Measurements from ENCODE around the gene DDI2.

The DDI2 gene

GRCh38 chr1:15703562-15703961, 86.3 kb downstream of the DDI2 start:
- peak overlapping the region; percentile 86 to 90 for H3K27ac ChIP-seq
- no peak for TF ChIP-seq CTCF (IDR thresholded peaks at IDR 0.05)
- peak overlapping the region; percentile 37 for H3K4me3 ChIP-seq
- peak; percentile 92 for DNase-seq (ENCODE audit: low spot score)

GRCh38 chr1:15704526-15705183, 87.4 kb downstream of the DDI2 start:
- TF ChIP-seq CTCF (IDR thresholded peaks at IDR 0.05) = no peak
- Histone ChIP-seq H3K27ac (peak overlapping the region; percentile 86 to 90), H3K4me3 (no peak overlapping the region)
- DNase-seq (ENCODE audit: low spot score) = no peak

GRCh38 chr1:15705184-15705566, 87.9 kb downstream of the DDI2 start:
- H3K27ac ChIP-seq = peak overlapping the region in 1 of 2 donors; percentile 39
- no peak for TF ChIP-seq CTCF (IDR thresholded peaks at IDR 0.05)
- no peak for DNase-seq (ENCODE audit: low spot score)
- no peak overlapping the region for H3K4me3 ChIP-seq

GRCh38 chr1:15706751-15707150, 89.5 kb downstream of the DDI2 start:
- Histone ChIP-seq H3K27ac (no peak overlapping the region), H3K4me3 (no peak overlapping the region)
- TF ChIP-seq CTCF (IDR thresholded peaks at IDR 0.05) = no peak
- no peak for DNase-seq (ENCODE audit: low spot score)

GRCh38 chr1:15707239-15707925, 90.1 kb downstream of the DDI2 start:
- Histone ChIP-seq H3K27ac (no peak overlapping the region), H3K4me3 (no peak overlapping the region)
- TF ChIP-seq CTCF (IDR thresholded peaks at IDR 0.05) = no peak
- DNase-seq (ENCODE audit: low spot score) = no peak

GRCh38 chr1:15708486-15709137, 91.4 kb downstream of the DDI2 start:
- TF ChIP-seq CTCF (IDR thresholded peaks at IDR 0.05) = no peak
- Histone ChIP-seq H3K27ac (no peak overlapping the region), H3K4me3 (no peak overlapping the region)
- no peak for DNase-seq (ENCODE audit: low spot score)

All from coronary artery (tissue), 2 donors.